GM21528 (cell line): ENCODE results near the gene ENPP1.
"Not testable (repeated sequence)": the region's sequence is repeated elsewhere in the genome, so short reads cannot be mapped to it uniquely, and the experiment has no call there.

Experiments
- ATAC-seq: cut with Tn5 transposase; IDR thresholded peaks from one replicate; pipeline ENCODE4 v1.9.1; 2021; ENCODE audit warnings: mild to moderate bottlenecking, moderate library complexity; ENCODE audit not compliant: unreplicated experiment, low FRiP score

The ENPP1 gene

GRCh38 chr6:131910956-131911355, 103.1 kb downstream of the ENPP1 start:
- no peak for ATAC-seq

- no peak for ATAC-seq
These were observed 104.1 kb downstream of the ENPP1 start for GRCh38 chr6:131911951-131912350.

- no peak for ATAC-seq
These were observed 106.4 kb downstream of the ENPP1 start for GRCh38 chr6:131914234-131914633.

GRCh38 chr6:131914967-131915751, 107.3 kb downstream of the ENPP1 start:
- peak; percentile 89 for ATAC-seq

GRCh38 chr6:131916091-131916796, 108.4 kb downstream of the ENPP1 start:
- ATAC-seq: not testable (repeated sequence)

GRCh38 chr6:131916847-131917246, 109.0 kb downstream of the ENPP1 start:
- ATAC-seq: no peak

- ATAC-seq: no peak
These were observed 109.5 kb downstream of the ENPP1 start for GRCh38 chr6:131917318-131917717.

- no peak for ATAC-seq
These were observed 110.2 kb downstream of the ENPP1 start for GRCh38 chr6:131917763-131918649.

GRCh38 chr6:131918650-131919355, 111.0 kb downstream of the ENPP1 start:
- no peak for ATAC-seq

- no peak for ATAC-seq
These were observed 112.8 kb downstream of the ENPP1 start for GRCh38 chr6:131920656-131921055.

GRCh38 chr6:131923356-131923755, 115.5 kb downstream of the ENPP1 start:
- ATAC-seq: no peak

GRCh38 chr6:131924881-131925474, 117.2 kb downstream of the ENPP1 start:
- no peak for ATAC-seq

GRCh38 chr6:131929264-131929663, 121.4 kb downstream of the ENPP1 start:
- ATAC-seq: no peak

- ATAC-seq: no peak
These were observed 122.2 kb downstream of the ENPP1 start for GRCh38 chr6:131929976-131930375.

GRCh38 chr6:131931063-131931750, 123.4 kb downstream of the ENPP1 start:
- no peak for ATAC-seq

GRCh38 chr6:131936156-131936555, 128.3 kb downstream of the ENPP1 start:
- no peak for ATAC-seq

- no peak for ATAC-seq
These were observed 129.4 kb downstream of the ENPP1 start for GRCh38 chr6:131937226-131937625.

- ATAC-seq: no peak
These were observed 130.1 kb downstream of the ENPP1 start for GRCh38 chr6:131937703-131938631.
